Activated T-cell treated with anti-CD3 and anti-CD28 coated beads for 24 hours (primary cell): ENCODE measurements around the gene DDX60.
"Not testable (repeated sequence)": the region's sequence is repeated elsewhere in the genome, so short reads cannot be mapped to it uniquely, and the experiment has no call there.

Experiments used
- DNase-seq: peaks from one replicate; pipeline ENCODE4 v3.0.0-alpha.2; 2020; ENCODE audit warnings: low read depth

Gene DDX60, protein sequence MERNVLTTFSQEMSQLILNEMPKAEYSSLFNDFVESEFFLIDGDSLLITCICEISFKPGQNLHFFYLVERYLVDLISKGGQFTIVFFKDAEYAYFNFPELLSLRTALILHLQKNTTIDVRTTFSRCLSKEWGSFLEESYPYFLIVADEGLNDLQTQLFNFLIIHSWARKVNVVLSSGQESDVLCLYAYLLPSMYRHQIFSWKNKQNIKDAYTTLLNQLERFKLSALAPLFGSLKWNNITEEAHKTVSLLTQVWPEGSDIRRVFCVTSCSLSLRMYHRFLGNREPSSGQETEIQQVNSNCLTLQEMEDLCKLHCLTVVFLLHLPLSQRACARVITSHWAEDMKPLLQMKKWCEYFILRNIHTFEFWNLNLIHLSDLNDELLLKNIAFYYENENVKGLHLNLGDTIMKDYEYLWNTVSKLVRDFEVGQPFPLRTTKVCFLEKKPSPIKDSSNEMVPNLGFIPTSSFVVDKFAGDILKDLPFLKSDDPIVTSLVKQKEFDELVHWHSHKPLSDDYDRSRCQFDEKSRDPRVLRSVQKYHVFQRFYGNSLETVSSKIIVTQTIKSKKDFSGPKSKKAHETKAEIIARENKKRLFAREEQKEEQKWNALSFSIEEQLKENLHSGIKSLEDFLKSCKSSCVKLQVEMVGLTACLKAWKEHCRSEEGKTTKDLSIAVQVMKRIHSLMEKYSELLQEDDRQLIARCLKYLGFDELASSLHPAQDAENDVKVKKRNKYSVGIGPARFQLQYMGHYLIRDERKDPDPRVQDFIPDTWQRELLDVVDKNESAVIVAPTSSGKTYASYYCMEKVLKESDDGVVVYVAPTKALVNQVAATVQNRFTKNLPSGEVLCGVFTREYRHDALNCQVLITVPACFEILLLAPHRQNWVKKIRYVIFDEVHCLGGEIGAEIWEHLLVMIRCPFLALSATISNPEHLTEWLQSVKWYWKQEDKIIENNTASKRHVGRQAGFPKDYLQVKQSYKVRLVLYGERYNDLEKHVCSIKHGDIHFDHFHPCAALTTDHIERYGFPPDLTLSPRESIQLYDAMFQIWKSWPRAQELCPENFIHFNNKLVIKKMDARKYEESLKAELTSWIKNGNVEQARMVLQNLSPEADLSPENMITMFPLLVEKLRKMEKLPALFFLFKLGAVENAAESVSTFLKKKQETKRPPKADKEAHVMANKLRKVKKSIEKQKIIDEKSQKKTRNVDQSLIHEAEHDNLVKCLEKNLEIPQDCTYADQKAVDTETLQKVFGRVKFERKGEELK (N-terminal part only)

DNA sequence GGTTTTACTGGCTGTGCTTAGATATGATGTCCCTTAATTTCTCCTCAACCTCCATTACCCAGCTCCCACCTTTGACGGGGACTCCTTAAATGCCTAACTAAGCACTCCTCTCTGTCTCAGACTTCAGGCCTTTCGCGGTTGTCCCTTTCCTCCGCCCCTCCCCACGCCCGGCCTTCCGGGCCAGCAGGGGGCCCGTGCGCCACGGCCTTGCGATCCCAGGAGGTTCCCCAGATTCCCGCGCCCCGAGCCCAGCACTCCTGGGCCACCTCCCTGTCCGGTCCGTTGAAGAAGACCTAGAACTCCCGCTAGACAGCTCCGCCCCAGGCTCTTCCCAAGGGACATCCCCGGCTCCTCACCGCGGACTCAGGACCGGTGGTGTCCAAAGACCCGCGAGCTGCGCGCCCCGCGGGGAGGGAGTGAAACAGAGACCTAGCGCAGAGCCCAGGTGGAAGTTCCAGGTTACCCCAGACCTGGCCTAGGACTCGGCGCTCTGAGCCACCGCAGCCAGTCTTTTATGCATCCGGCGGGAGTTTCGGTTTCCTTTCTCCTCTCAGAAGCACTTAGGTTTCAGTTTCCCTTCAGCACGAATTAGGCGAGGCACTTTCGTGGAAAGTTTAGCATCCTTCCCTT is at the start of gene DDX60:
TSS of gene DDX60 (minus strand) at position 487 of the 630 bp plus-strand sequence. CDS start 7,493 bp downstream, outside the sequence.
- DNase-seq = peak; percentile 67

DNA sequence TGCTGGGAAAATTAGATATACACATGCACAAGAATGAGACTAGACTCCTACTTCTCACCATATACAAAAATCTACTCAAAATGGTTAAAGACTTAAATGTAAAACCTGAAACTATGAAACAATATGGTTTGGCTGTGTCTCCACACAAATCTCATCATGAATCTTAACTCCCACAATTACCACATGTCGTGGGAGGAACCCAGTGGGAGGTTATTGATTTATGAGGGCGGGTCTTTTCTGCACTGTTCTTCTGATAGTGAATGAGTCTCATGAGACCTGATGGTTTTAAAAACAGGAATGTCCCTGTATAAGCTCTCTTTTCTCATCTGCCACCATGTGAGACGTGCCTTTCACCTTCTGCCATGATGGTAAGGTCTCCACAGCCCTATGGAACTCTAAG is 48.5 kb upstream of the DDX60 start:
- no peak for DNase-seq

DNA sequence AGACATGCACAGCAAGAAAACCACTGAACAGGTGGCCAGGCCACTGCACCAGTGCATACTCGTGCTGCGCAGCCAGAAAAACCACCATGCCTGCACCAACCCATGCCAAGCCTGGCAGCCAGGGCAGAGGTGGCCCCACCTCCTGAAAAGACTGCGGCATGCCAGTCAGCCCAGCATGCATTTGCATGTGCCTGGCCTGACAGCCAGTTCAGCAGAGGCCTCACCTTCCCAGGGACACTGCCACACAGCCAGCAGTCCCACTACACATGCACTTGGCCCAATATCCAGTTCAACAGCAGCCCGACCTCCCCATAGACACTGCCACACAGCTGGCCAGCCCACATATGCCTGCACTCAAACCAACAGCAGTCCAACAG is 43.5 kb upstream of the DDX60 start:
- DNase-seq = no peak

DNA sequence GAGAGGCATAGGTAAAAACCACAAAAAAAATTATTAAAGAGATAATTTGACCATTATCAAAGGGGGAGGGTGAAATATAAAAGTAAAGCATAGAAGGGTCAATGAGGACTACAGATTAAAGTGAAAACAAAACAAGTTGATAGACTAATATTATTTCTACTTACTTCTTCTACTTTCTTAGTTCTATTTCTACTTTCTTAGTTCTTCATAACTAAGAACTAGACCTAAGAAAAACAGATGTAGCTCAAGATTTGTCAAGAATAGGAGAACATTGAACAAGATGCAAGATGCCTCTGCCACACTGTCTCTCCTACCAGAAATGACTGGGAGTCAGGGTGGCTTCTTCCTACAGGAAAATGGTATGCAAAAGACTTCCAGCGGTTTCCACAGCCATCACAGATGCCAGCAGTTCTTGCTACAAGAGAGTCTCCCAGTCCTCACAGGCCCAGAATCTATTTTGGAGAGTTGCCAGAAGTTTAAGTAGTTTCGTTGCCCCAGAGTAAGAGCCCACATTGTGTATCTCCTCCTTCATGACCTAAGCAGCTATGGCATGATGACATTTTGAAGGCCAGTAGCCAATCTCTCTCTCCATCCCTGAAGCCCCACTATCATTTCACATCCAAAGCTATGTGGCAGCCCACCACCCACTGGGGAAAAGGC is 42.9 kb upstream of the DDX60 start:
- DNase-seq = no peak

DNA sequence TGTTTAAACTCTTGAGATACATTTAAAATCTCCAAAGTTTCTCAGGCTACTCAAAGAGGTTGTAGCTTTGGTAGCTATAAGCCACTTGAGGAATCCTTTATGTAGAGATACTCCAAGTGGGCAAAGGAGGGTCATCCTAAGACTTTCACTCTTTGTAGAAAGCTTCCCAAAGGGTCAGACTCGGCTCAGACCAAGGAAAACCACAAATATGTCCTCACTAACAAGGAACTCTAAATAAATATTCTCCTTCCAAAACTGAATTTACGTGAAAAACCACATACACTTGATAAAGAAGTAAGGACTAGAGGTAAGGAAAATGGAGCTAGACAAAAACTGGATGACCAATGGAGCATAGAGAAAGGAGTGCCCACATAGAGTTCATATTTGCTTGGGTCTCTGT is 41.7 kb upstream of the DDX60 start:
- DNase-seq = no peak

DNA sequence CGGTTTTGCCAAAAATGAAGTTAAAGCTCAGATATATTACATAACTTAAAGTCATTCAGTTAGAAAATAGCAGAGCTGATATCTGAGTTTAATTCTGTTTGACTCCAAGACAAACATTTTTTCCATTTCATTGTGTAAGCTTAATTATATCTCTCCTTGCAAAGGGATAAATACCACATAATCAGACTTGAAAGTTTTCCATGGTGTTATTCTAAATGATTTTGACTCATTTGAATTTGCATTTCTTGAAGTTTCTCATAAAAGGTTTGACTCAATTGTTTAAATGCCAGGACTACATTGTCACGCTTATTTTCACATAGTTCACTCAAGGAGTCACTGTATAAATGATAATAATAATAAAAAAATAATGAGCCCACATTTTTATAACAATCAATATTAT is 39.4 kb upstream of the DDX60 start:
- DNase-seq = no peak

DNA sequence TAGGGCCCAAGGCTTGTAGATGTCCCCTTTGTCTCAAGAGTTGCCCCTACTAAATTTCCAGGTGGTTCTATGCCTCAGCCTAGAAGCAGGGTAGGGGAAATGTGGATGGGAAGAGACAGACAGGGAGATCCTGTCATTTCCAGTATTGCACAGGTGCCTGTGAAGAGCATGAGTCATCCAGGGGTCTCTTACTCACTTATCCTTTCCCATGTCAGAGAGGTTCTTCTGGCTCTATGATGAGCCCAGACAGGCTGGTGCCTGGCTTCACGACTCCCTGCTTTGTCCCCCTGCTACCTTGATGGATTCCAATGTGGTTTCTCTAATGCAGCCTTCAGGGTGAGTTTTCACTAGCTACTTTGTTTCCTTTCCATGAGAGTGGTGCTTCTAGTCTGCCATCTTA is 35.2 kb upstream of the DDX60 start:
- no peak for DNase-seq

DNA sequence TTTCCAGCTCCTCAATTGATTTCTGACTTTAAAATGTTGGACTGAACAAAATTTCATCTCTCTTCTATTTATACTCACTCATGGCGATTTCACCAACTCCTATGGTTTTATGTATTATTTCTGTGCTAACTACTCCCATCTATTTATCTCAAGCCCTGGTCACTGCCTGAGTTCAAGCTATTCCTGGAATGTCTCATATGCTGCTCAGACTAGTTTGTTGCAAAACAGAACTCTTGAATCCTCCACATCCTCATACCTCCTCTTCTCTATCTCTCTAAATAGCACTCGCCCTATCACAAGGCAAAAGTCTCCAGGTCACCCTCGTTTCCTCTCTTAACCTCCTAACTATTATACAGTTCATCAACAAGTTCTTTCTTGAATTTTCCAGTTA is 19.0 kb upstream of the DDX60 start:
- DNase-seq = no peak

DNA sequence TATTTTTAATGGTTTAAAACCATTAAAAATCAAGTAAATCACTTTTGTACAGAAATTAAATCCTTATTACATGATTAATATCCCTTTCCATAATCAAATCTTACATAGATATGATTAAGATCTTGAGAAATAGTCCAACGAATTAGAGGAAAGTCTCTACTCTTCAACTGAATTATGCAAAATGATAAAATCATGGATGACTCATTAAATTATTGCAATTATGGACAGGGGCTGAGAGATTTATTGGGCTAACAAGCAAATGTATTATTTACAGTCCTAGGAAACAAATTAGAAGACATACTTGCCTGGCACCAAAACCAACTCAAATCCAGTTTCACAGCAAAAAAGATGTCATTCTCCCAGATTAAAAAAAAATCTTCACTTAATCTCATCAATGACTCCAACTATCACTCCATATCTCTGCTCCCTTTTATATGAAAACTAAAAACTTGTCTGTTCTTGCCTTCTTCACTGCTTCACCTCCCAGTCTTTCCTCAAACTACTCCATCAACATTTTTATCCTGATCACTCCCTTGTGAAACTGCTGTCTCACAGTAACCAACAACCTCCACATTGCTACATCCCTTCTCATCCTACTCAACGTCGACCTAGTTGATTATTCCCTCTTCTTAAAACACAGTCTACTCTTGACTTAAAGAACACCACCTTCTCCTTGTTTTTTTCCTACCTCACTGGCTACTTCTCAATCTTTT is 18.4 kb upstream of the DDX60 start:
- DNase-seq = no peak

DNA sequence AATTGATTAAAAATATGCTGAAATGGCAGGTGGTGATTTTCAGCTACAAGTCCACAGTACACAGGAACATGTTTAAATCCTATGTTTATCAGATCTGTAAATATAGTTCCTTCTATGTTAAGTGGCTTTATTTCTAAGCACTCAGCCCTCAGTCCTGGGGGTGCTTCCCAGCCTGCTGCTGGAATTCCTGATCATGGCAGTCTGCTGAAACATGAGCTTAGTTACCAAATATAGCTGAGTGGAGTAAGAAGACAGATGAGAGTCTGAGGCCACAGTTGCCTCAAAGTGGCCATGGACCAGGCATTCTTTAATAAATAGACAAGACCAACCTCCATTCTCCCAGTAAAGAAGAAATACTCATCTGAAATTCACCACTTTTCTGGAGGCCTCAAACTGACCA is 17.1 kb upstream of the DDX60 start:
- DNase-seq = no peak

DNA sequence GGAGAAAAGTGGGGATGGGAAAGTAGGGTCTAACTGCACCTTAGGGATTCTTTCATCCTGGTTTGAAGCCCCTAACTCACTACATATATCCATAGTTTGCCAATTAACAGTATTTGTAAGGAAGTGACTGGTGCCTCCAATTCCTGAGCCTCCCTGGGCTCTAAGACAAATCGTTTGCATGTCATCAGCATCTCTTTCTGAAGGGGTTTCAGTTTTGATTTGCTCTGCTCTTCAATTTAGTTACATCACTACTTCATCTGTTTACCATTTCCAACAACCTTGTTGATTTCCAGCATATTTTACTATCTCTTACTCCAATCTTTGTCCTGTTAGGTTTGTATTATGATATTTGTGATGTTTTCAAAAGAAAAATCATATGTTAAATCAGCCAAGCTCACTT is 15.5 kb upstream of the DDX60 start:
- DNase-seq = no peak

DNA sequence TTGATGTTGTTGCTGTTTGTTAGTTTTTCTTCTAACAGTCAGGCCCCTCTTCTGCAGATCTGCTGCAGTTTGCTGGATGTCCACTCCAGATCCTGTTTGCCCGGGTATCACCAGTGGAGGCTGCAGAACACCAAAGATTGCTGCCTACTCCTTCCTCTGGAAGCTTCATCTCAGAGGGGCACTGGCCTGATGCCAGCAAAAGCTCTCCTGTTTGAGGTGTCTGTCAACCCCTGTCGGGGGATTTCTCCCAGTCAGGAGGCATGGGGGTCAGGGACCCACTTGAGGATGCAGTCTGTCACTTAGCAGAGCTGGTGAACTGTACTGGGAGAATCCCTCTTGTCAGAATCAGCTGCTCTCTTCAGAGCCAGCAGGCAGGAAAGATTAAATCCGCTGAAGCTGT is 12.0 kb upstream of the DDX60 start:
- DNase-seq = not testable (repeated sequence)

DNA sequence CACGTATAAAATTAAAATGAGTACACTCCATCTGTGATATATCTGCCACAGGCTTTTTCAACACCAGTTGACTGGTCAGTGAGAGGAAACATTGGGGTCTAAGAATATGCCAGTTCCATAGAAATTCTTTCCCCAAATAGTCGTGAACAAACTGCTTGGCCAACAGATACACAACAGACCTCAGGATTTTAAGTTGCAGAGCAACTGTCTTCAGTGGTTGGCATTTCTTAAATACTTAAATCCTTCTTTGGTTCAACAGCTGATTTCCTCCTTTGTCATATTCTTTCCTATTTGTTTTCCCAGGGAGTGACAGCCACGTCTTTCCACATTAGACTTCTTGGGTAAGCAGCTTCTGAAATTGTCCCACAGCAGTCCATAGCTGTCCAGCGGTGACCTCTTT is 7.0 kb upstream of the DDX60 start:
- no peak for DNase-seq

DNA sequence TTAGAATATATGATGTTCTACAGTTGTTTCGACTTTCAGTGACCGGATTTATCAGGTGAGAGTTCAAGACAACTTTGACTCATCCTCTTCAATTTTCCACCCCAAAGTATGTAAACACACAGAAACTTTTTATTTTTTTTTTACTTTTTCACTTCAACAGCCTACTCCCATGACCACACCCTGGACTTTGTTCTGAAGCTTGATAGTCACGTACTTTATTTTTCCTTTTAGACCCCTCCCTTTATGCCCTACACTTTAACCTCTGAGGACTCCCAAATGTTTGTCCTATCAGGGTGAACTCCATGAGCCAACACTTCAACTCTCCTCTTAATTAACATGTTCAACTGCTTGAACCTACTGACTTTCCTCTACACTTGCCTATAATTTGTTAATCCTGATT is 2.5 kb upstream of the DDX60 start:
- DNase-seq = no peak

DNA sequence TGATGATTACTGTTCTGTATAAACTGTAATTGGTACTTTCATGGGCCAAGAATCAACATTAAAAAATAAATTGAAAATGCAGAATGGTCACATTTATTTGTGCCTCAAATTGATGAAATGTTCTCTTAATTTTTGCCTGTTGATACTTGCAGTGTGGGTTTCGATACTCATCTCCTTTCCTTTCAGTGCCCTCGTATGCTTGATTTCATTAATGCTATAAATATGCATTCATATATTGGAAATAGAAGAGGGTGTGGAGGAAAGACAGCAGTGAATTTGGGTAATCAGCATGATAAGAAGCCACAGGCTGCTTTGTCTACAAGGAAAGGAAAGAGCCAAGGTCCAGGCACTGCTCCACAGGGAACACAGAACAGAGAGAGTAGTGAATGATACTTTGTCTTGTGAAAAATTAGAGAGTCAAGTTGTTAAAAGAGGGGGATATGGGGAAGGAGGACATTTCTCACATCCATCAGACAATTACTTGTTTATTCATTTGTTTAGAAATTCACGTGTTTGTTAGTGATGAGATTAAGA is 1.0 kb upstream of the DDX60 start:
- DNase-seq = no peak

DNA sequence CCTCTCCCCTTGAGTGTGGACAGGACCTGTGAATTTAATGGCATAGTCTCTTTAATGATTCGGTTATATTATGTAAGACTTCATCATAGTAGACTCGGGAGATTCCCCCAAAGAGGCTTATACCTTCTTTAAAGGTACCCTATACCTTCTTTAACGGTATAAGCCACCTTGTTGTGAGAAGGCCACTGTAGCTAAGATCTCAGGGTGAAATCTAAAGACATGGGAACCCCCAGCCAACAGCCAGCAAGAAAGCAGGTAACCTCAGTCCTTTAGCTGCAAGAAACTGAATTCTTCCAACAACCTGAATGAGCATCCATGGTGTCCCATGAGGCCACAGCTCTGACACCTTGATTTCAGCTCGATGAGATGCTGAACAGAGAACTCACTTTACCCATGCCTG is 931 bp downstream of the DDX60 start:
- no peak for DNase-seq

DNA sequence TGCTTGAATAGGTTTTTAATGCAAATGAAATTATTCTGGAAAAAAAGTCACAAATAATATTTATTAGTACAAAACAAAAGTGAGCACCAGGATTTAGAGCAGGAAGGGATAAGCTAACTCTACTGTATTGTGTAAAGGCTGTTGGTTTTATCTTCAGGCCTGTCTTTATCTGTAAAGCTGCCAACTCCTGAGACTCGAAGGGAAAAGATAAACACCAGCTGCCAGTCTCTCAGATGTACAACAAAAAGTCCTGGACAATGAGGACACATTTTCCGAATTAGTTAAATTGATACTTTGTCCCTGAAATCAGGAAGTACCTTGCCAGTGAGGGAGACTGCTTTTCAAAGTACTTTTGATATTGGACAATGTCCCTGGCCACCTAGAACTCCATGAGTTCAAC is 8.8 kb downstream of the DDX60 start:
- DNase-seq = no peak

DNA sequence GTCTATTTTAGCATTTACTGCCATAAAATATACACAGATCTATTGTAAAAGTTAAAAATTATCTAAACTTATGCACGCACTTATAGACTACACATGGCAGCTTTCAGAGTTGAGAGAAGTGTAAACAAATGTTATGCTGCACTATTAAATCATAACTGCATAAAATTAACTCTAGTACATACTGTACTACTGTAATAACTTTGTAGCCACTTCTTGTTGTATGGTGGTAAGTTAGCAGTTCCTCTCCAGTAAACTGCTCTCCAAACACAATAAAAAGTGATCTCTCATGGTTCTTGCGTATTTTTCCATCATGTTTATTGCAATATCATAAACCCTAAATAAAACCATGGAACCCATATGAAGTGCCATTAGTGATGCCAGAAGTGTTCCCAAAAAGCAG is 9.6 kb downstream of the DDX60 start:
- no peak for DNase-seq

DNA sequence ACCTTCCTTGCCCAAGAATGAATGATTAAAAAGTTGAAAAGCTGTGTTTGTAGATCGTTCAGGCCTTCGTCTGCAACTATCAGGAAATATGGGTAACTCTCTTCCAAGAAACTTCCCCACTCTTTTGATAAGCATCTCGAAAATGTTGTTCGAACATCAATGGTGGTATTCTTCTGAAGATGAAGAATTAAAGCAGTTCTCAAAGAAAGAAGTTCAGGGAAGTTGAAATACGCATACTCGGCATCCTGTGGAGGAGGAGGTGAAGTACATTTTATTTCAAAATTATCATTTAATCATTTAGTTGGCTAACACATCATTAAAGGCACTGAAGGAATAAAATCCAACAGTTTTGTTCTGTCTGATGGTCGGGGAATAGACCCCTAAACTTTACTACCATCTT is 12.1 kb downstream of the DDX60 start:
- no peak for DNase-seq

DNA sequence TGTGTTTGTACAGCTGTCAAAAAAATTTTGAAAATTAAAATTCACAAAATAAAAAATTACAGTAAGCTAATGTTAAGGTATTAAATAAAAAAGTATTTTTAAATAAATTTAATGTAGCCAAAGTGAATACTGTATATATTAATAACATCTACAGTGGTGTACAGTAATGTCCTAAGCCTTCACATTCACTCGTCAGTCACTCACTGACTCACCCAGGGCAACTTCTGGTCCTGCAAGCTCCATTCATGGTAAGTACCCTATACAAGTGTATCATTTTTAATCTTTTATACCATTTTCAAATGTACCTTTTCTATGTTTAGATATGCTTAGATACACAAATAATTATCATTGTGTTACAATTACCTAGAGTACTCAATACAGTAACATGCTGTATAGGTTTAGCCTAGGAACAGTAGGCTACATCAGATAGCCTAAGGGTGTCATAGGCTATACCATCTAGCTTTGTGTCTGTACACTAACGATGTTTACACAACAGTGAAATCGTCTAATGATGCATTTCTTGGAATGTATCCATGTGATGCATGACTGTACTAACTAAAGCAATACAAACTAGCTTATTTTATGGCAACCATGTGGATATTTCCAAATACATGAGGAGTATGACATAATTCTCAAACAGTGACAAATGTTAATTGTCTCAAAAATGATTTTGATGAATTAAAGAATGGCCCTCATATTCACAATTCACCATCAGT is 13.7 kb downstream of the DDX60 start:
- no peak for DNase-seq
